Liver (tissue), 9 donors: ENCODE data around the gene EXOC3L2. TPM values are rescaled to one million over a fixed set of nuclear protein-coding genes. Genes with fewer than 3 reads are reported as not detected.

Experiments used
- DNase-seq: peaks from one replicate; pipeline ENCODE4 v3.0.0-alpha.2; 2017; ENCODE audit warnings: low spot score
- H3K27ac ChIP-seq, 2 donors: one replicate each; pipeline ENCODE4 v1.7.0; 2013; ENCODE audit warnings: inconsistent platforms in 2 of 2, low read length in 2 of 2, control low read depth in 1 of 2, low read depth in 1 of 2, mild to moderate bottlenecking in 1 of 2
- H3K27me3 ChIP-seq, 4 donors: one replicate each; pipeline versions ENCODE4 v1.6.1 to v1.7.0; 2013; ENCODE audit warnings: low read length in 3 of 4, inconsistent platforms in 1 of 4, mild to moderate bottlenecking in 1 of 4, moderate library complexity in 1 of 4; ENCODE audit not compliant: control insufficient read depth in 4 of 4, insufficient read depth in 4 of 4
- H3K36me3 ChIP-seq, 4 donors: one replicate each; pipeline versions ENCODE4 v1.6.1 to v1.7.0; 2013; ENCODE audit warnings: low read length in 3 of 4, mild to moderate bottlenecking in 3 of 4, low read depth in 1 of 4, moderate library complexity in 1 of 4; ENCODE audit not compliant: control insufficient read depth in 4 of 4, insufficient read depth in 3 of 4
- H3K4me1 ChIP-seq, 4 donors: one replicate each; pipeline versions ENCODE4 v1.6.1 to v1.7.0; 2013; ENCODE audit warnings: low read length in 3 of 4, mild to moderate bottlenecking in 3 of 4, moderate library complexity in 1 of 4; ENCODE audit not compliant: control insufficient read depth in 4 of 4, insufficient read depth in 4 of 4
- H3K4me3 ChIP-seq, 3 donors: one replicate each; pipeline versions ENCODE4 v1.6.1 to v1.7.0; 2013; ENCODE audit warnings: low read length in 3 of 3, control low read depth in 1 of 3, low read depth in 1 of 3, mild to moderate bottlenecking in 1 of 3
- H3K9ac ChIP-seq, 2 donors: one replicate each; pipeline ENCODE4 v1.7.0; 2013; ENCODE audit warnings: low read length in 2 of 2, mild to moderate bottlenecking in 2 of 2, moderate library complexity in 2 of 2, control low read depth in 1 of 2, low read depth in 1 of 2
- H3K9me3 ChIP-seq, 4 donors: one replicate each; pipeline versions ENCODE4 v1.6.1 to v1.7.0; 2013; ENCODE audit warnings: low read length in 3 of 4; ENCODE audit not compliant: control insufficient read depth in 4 of 4
- FOXA1 ChIP-seq: IDR thresholded peaks from 2 replicates; pipeline ENCODE4 v1.6.1; 2016; ENCODE audit warnings: antibody characterized with exemption
- FOXA2 ChIP-seq: IDR thresholded peaks from 2 replicates; pipeline ENCODE4 v1.6.1; 2016; ENCODE audit warnings: antibody characterized with exemption
- GABPA ChIP-seq, 2 donors: IDR thresholded peaks in 1 of 2; conservative IDR thresholded peaks in 1 of 2; 2 replicates each; pipeline ENCODE4 v1.6.1; 2016; ENCODE audit warnings: antibody characterized with exemption in 2 of 2, mild to moderate bottlenecking in 1 of 2, moderate library complexity in 1 of 2
- HNF4G ChIP-seq: IDR thresholded peaks from 2 replicates; pipeline ENCODE4 v1.6.1; 2016; ENCODE audit warnings: antibody characterized with exemption
- NR2F2 ChIP-seq: IDR thresholded peaks from 2 replicates; pipeline ENCODE4 v1.6.1; 2016; ENCODE audit warnings: antibody characterized with exemption
- RAD21 ChIP-seq, 2 donors: IDR thresholded peaks; 2 replicates each; pipeline ENCODE4 v1.6.1; 2016; ENCODE audit warnings: antibody characterized with exemption in 2 of 2, mild to moderate bottlenecking in 2 of 2
- RXRA ChIP-seq, 2 donors: IDR thresholded peaks; 2 replicates each; pipeline ENCODE4 v1.6.1; 2017 to 2018; ENCODE audit warnings: antibody characterized with exemption in 2 of 2, mild to moderate bottlenecking in 1 of 2
- TAF1 ChIP-seq: conservative IDR thresholded peaks from 2 replicates; pipeline ENCODE4 v1.6.1; 2016; ENCODE audit warnings: antibody characterized with exemption, mild to moderate bottlenecking
- WGBS: extraction: QIAGEN DNeasy Blood & Tissue Kit; methylation state at CpG from one replicate; pipeline ENCODE4 v1.1.7; 2013; 5-methylcytosine and 5-hydroxymethylcytosine counted together
- polyA plus RNA-seq, 2 donors: library from polyadenylated mRNA; stranded (reverse) in 1 of 2; unstranded in 1 of 2; fragments of 200-250 nt in 1 of 2; fragments of >200 nt in 1 of 2; fragmentation: Nextera tagmentation in 1 of 2; extraction: Ambion mirVana in 1 of 2; gene quantifications; one replicate each; pipeline versions ENCODE4 v1.2.1 to v1.2.3, GENCODE V29; 2013 to 2015
- total RNA-seq, 2 donors: library from RNA; depleted of rRNA; stranded (reverse); fragments of >200 nt; gene quantifications; one replicate each; pipeline ENCODE4 v1.2.3, GENCODE V29; 2014
- TF ChIP-seq, protein P1 (sequence below): IDR thresholded peaks from 2 replicates; pipeline ENCODE4 v1.6.1; 2016; ENCODE audit warnings: antibody characterized with exemption
- TF ChIP-seq, protein P2 (sequence below): IDR thresholded peaks from 2 replicates; pipeline ENCODE4 v1.6.1; 2016; ENCODE audit warnings: antibody characterized with exemption
- TF ChIP-seq, protein P3 (sequence below): IDR thresholded peaks from 2 replicates; pipeline ENCODE4 v1.6.1; 2016; ENCODE audit warnings: antibody characterized with exemption, mild to moderate bottlenecking
- donor health status: healthy.
- donor health status: healthy.
- donor health status: healthy.
- donor health status: healthy.
- donor health status: healthy.

EXOC3L2 gene
- total and polyA plus RNA-seq, 4 donors: 1.3 to 7.3 (median 4.1) TPM

DNA sequence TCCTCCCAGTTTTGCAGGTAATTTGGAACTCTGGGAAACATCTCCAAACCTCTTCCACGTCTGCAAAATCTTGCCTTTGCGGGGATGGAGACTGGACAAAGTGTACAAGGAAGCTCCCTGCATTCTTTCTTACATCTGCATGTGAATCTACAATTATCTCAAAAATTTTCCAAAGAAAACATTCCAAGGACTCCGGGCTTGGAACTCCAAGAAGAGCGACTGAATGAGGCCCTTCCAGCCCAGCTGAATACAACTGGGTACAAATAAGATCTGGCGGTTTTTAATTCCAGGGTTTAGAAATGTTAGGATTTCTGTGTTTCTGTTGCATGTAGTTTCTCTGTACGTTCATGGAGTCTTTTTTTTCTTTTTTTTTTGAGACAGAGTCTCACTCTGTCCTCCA, 28.5 kb downstream of the EXOC3L2 start:
- WGBS: 75% methylated on average over 6 of the region's 6 CpGs
- H3K9ac ChIP-seq: no peak overlapping the region
- no peak overlapping the region for H3K4me3 ChIP-seq
- H3K4me1 ChIP-seq: peaks cover 0 to 9% (median 3%) of the 10 kb centered on the region in 4 donors
- peaks cover 0 to 3% (median 0%) of the 10 kb centered on the region in 4 donors for H3K27me3 ChIP-seq
- no peaks in the 10 kb centered on the region for H3K9me3 ChIP-seq
- TF ChIP-seq RXRA (IDR thresholded peaks at IDR 0.05): no peak
- no peak for TF ChIP-seq TAF1
- TF ChIP-seq FOXA2: no peak
- TF ChIP-seq RAD21 (IDR thresholded peaks at IDR 0.05): no peak
- TF ChIP-seq, protein P1, sequence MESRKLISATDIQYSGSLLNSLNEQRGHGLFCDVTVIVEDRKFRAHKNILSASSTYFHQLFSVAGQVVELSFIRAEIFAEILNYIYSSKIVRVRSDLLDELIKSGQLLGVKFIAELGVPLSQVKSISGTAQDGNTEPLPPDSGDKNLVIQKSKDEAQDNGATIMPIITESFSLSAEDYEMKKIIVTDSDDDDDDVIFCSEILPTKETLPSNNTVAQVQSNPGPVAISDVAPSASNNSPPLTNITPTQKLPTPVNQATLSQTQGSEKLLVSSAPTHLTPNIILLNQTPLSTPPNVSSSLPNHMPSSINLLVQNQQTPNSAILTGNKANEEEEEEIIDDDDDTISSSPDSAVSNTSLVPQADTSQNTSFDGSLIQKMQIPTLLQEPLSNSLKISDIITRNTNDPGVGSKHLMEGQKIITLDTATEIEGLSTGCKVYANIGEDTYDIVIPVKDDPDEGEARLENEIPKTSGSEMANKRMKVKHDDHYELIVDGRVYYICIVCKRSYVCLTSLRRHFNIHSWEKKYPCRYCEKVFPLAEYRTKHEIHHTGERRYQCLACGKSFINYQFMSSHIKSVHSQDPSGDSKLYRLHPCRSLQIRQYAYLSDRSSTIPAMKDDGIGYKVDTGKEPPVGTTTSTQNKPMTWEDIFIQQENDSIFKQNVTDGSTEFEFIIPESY: no peak
- TF ChIP-seq GABPA (IDR thresholded peaks at IDR 0.05 in 1 of 2, conservative IDR thresholded peaks at IDR 0.05 in 1 of 2): no peak
- no peak for TF ChIP-seq NR2F2
- TF ChIP-seq FOXA1: no peak
- no peak for TF ChIP-seq HNF4G
- TF ChIP-seq, protein P2, sequence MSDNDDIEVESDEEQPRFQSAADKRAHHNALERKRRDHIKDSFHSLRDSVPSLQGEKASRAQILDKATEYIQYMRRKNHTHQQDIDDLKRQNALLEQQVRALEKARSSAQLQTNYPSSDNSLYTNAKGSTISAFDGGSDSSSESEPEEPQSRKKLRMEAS: no peak
- TF ChIP-seq, protein P3, sequence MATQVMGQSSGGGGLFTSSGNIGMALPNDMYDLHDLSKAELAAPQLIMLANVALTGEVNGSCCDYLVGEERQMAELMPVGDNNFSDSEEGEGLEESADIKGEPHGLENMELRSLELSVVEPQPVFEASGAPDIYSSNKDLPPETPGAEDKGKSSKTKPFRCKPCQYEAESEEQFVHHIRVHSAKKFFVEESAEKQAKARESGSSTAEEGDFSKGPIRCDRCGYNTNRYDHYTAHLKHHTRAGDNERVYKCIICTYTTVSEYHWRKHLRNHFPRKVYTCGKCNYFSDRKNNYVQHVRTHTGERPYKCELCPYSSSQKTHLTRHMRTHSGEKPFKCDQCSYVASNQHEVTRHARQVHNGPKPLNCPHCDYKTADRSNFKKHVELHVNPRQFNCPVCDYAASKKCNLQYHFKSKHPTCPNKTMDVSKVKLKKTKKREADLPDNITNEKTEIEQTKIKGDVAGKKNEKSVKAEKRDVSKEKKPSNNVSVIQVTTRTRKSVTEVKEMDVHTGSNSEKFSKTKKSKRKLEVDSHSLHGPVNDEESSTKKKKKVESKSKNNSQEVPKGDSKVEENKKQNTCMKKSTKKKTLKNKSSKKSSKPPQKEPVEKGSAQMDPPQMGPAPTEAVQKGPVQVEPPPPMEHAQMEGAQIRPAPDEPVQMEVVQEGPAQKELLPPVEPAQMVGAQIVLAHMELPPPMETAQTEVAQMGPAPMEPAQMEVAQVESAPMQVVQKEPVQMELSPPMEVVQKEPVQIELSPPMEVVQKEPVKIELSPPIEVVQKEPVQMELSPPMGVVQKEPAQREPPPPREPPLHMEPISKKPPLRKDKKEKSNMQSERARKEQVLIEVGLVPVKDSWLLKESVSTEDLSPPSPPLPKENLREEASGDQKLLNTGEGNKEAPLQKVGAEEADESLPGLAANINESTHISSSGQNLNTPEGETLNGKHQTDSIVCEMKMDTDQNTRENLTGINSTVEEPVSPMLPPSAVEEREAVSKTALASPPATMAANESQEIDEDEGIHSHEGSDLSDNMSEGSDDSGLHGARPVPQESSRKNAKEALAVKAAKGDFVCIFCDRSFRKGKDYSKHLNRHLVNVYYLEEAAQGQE: no peak
- no peak for DNase-seq
- no peak overlapping the region for H3K27ac ChIP-seq
- no peaks in the 10 kb centered on the region for H3K36me3 ChIP-seq

DNA sequence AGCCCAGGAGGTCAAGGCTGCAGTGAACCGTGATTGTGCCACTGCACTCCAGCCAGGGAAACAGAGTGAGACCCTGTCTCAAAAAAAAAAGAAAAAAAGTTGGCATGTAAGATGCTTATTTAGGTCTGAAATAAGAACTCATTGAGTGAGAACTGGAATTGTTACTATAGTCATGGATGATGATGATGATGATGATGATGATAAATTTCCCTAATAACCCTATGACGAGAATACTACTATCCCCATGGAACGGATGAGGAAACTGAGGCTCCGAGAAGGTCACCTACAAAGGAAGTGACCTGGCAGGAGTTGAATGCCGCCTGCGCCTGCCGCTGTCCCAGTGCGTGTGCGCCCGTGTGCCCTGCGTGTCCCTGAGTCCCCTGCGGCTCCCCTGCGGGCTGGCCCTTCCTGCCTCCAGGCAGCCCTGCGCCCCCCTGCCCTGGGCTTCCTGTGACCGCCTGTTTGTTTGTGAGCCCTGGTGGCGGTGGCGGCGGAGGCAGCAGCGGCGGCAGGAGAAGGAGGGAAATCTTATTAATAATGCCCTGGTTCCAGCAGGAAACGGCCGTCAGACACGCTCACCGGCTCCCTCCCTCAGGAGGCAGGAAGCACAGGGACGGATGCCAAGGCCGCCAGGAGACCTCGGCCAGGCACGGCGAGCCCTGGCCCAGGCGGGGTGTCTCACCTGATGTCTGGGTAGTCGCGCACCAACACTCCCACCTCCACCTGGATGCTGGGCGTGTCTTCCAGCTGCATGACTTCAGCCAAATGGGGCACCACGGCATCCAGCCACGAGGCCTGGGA, 29.6 kb downstream of the EXOC3L2 start:
- H3K27ac ChIP-seq: no peak overlapping the region
- WGBS: 21% methylated on average over 35 of the region's 35 CpGs
- H3K9me3 ChIP-seq: no peaks in the 10 kb centered on the region
- no peaks in the 10 kb centered on the region for H3K36me3 ChIP-seq
- TF ChIP-seq NR2F2 (peak; percentile 25), FOXA2 (no peak)
- TF ChIP-seq, protein P2: no peak
- H3K9ac ChIP-seq: no peak overlapping the region
- H3K4me3 ChIP-seq: no peak overlapping the region
- H3K27me3 ChIP-seq: peaks cover 0 to 3% (median 0%) of the 10 kb centered on the region in 4 donors
- no peak for DNase-seq
- peaks cover 3 to 9% (median 5%) of the 10 kb centered on the region in 4 donors for H3K4me1 ChIP-seq
